Anterior cingulate cortex (tissue), 58 donors: ENCODE results near the gene SSU72.
A peak's percentile ranks its signal among the peaks of the same experiment; 100 is the strongest.
"Not testable (repeated sequence)": the region's sequence is repeated elsewhere in the genome, so short reads cannot be mapped to it uniquely, and the experiment has no call there.

Source experiments
- DNase-seq, 58 donors: peaks; one replicate each; lab custom pipeline; 2025; lab: John Stamatoyannopoulos, UW

The SSU72 gene

GRCh38 chr1:1534401-1535154, 40.1 kb downstream of the SSU72 start:
- DNase-seq: no peak

GRCh38 chr1:1533894-1534291, 40.8 kb downstream of the SSU72 start:
- DNase-seq: not testable (repeated sequence)

- DNase-seq: not testable (repeated sequence)
Observed at GRCh38 chr1:1533176-1533893, 41.3 kb downstream of the SSU72 start.

GRCh38 chr1:1531947-1532346, 42.7 kb downstream of the SSU72 start:
- DNase-seq: no peak

- no peak for DNase-seq
Observed at GRCh38 chr1:1529936-1530335, 44.7 kb downstream of the SSU72 start.

- no peak for DNase-seq
Observed at GRCh38 chr1:1529321-1529720, 45.3 kb downstream of the SSU72 start.

- DNase-seq: no peak
Observed at GRCh38 chr1:1528301-1529267, 46.1 kb downstream of the SSU72 start.

GRCh38 chr1:1527092-1527816, 47.4 kb downstream of the SSU72 start:
- DNase-seq: no peak

GRCh38 chr1:1526476-1526875, 48.2 kb downstream of the SSU72 start:
- not testable (repeated sequence) for DNase-seq

GRCh38 chr1:1524750-1525383, 49.8 kb downstream of the SSU72 start:
- DNase-seq: not testable (repeated sequence)

GRCh38 chr1:1523651-1524050, 51.0 kb downstream of the SSU72 start:
- peak in 2 of 58 donors; percentile 9 to 30 for DNase-seq

- DNase-seq: not testable (repeated sequence)
Observed at GRCh38 chr1:1523226-1523625, 51.4 kb downstream of the SSU72 start.

GRCh38 chr1:1522536-1522935, 52.1 kb downstream of the SSU72 start:
- not testable (repeated sequence) for DNase-seq

- DNase-seq: no peak
Observed at GRCh38 chr1:1521331-1521730, 53.3 kb downstream of the SSU72 start.

- not testable (repeated sequence) for DNase-seq
Observed at GRCh38 chr1:1519805-1520505, 54.7 kb downstream of the SSU72 start.

- not testable (repeated sequence) for DNase-seq
Observed at GRCh38 chr1:1518621-1519007, 56.0 kb downstream of the SSU72 start.

GRCh38 chr1:1517973-1518620, 56.6 kb downstream of the SSU72 start:
- DNase-seq: no peak

- not testable (repeated sequence) for DNase-seq
Observed at GRCh38 chr1:1516923-1517322, 57.7 kb downstream of the SSU72 start.
